Measurements from ENCODE around the gene TTL.
"Not testable (repeated sequence)": the region's sequence is repeated elsewhere in the genome, so short reads cannot be mapped to it uniquely, and the experiment has no call there.

TTL gene

DNA sequence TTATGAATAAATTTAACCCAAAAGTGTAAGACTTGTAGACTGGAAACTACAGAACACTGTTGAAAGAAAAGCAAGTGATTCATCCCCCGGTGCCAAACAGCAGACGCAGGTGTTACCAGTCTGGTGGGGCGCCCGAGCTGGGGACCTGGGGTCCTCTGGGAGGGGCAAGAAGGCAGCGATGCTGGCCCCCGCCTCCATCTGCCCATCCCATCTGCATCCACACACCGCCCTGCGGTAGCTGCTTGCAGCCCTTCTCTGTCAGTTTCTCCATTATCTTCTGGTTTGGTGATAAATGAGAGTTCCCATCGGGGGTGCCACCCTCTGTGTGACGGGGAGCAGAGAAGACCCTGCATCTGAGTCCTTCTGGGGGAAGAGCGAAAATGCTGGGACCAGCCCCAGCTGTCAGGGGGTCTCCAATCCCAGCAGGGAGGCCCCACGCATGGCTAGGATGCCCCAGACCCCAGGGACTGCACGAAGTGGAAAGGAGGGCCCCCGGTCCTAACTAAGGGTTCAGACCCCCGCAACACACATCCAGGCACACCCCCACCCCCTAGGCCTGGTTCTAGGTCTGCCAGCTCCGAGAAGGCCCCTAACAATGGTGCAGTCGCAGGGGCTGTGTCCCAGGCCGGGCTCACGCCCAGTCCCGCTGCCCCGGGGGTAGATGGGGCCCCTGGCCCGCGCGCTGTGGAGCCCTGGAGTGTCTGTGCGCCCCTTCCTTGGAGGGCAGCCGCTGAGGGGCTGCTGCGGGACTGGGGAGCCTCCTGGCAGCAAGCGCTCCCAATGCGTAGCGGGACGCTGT lies 47.8 kb upstream of the TTL start:
- Histone ChIP-seq H3K9me3 (ENCODE audit: control insufficient read depth, insufficient read depth, low read length) (no peaks in the 10 kb centered on the region), H3K4me3 (ENCODE audit: low read length) (no peak overlapping the region), H3K79me2 (ENCODE audit: control insufficient read depth, low read length) (peaks cover 8% of the 10 kb centered on the region), H3K27me3 (ENCODE audit: control insufficient read depth, low read length) (peaks cover 4% of the 10 kb centered on the region; the same call in 1 of the 2 replicates), H3K4me1 (ENCODE audit: control insufficient read depth, low read length) (no peaks in the 10 kb centered on the region), H3K4me2 (ENCODE audit: low read length) (no peak overlapping the region), H3F3A (ENCODE audit: control insufficient read depth, insufficient read depth) (no peaks in the 10 kb centered on the region), H3K36me3 (ENCODE audit: control insufficient read depth, low read length) (no peaks in the 10 kb centered on the region), H3K9me2 (replicated peaks; ENCODE audit: control insufficient read depth, low read length) (no peaks in the 10 kb centered on the region), H4K20me1 (ENCODE audit: control insufficient read depth, insufficient read depth, low read depth, low read length) (no peaks in the 10 kb centered on the region), H3K27ac (ENCODE audit: low read depth, low read length) (no peak overlapping the region)
- TF ChIP-seq EZH2phosphoT487 (IDR thresholded peaks at IDR 0.05; ENCODE audit: borderline replicate concordance, low read length): no peak
- TF ChIP-seq, protein P1, sequence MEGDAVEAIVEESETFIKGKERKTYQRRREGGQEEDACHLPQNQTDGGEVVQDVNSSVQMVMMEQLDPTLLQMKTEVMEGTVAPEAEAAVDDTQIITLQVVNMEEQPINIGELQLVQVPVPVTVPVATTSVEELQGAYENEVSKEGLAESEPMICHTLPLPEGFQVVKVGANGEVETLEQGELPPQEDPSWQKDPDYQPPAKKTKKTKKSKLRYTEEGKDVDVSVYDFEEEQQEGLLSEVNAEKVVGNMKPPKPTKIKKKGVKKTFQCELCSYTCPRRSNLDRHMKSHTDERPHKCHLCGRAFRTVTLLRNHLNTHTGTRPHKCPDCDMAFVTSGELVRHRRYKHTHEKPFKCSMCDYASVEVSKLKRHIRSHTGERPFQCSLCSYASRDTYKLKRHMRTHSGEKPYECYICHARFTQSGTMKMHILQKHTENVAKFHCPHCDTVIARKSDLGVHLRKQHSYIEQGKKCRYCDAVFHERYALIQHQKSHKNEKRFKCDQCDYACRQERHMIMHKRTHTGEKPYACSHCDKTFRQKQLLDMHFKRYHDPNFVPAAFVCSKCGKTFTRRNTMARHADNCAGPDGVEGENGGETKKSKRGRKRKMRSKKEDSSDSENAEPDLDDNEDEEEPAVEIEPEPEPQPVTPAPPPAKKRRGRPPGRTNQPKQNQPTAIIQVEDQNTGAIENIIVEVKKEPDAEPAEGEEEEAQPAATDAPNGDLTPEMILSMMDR (IDR thresholded peaks at IDR 0.05; ENCODE audit: low read depth, low read length, poor library complexity, severe bottlenecking): no peak

DNA sequence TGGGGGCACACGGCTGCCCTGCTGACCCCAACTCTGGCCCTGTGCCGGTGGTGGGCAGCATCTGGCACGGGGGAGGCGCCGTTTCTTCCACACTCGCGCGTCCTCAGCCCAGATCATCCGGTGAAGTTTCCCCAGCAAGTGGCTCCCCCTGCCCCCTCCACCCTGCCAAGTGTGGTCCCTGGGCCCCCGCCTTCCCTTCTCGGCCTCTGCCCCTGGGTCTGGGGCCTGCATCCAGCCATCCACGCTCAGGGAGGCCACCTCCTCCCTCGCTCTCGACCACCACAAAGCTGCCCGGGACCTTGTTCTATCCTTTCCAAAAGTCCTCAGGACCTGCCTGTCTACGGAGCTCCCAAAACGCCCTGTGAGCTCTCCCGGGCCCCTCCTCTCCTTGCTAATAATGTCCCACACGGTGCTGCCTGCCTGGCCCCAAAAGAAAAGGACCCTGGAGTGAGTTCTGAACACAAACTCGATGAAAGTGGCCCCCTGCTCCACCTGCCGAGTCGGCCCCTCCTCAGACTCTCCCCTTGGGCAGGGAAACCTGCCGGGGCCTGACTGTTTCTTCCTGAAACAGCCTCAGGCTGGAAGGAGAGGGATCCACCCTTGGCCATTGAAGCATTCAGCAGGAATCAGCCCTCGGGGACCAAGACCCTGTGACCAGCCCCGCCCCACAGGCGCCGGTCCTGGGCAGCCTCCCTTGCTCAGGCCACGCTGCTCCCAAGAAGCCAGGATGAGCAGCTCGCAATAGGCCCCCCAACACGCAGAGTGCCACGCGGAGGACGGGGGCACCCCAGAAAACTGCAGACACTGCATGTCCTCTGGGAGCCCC lies 46.9 kb upstream of the TTL start:
- H3K9me3 ChIP-seq (ENCODE audit: control insufficient read depth, insufficient read depth, low read length); H3K79me2 ChIP-seq (ENCODE audit: control insufficient read depth, low read length); H3K4me1 ChIP-seq (ENCODE audit: control insufficient read depth, low read length); H3F3A ChIP-seq (ENCODE audit: control insufficient read depth, insufficient read depth); H3K4me2 ChIP-seq (ENCODE audit: low read length); H4K20me1 ChIP-seq (ENCODE audit: control insufficient read depth, insufficient read depth, low read depth, low read length); H3K27me3 ChIP-seq (ENCODE audit: control insufficient read depth, low read length); H3K9me2 ChIP-seq (replicated peaks; ENCODE audit: control insufficient read depth, low read length); H3K36me3 ChIP-seq (ENCODE audit: control insufficient read depth, low read length); H3K4me3 ChIP-seq (ENCODE audit: low read length); H3K27ac ChIP-seq (ENCODE audit: low read depth, low read length): not testable (repeated sequence)

DNA sequence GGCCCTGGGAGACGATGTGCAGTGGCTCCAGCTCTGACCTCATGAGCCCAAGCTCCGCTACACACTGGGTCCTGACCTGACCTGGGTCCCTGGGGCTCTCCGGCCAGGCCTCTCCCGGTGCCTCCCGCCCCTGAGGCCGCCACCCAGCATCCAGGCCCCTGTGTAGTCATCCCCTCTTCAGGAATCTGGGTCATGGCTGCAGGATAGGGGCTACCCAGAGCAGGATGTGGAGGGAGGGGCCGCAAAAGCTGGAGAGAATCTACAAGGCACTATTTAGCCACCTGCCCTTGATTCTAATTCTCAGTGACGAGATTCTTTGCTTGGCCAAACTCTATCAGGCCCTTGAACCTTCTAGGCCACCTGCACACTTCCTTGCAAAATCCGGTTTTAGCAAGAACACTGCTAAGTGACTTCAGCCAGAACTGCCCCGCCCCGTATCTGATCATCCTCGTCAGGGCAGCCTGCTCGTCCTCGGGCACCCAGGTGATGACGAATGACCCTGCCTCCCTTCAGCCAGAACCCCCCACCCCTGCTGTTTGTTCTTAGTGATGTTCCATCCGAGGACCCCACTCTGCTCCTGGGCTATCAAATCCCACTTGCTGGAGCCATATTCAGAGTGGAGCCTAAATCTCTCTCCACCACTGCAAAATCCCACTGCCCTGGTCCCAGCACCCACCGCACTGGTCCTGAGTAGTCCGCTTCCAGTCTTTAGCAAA lies 46.1 kb upstream of the TTL start:
- H3F3A ChIP-seq (ENCODE audit: control insufficient read depth, insufficient read depth); H3K9me3 ChIP-seq (ENCODE audit: control insufficient read depth, insufficient read depth, low read length); H3K36me3 ChIP-seq (ENCODE audit: control insufficient read depth, low read length); H3K4me3 ChIP-seq (ENCODE audit: low read length); H3K27ac ChIP-seq (ENCODE audit: low read depth, low read length); H3K79me2 ChIP-seq (ENCODE audit: control insufficient read depth, low read length); H3K4me1 ChIP-seq (ENCODE audit: control insufficient read depth, low read length); H3K9me2 ChIP-seq (replicated peaks; ENCODE audit: control insufficient read depth, low read length); H3K4me2 ChIP-seq (ENCODE audit: low read length); H3K27me3 ChIP-seq (ENCODE audit: control insufficient read depth, low read length); H4K20me1 ChIP-seq (ENCODE audit: control insufficient read depth, insufficient read depth, low read depth, low read length): not testable (repeated sequence)

DNA sequence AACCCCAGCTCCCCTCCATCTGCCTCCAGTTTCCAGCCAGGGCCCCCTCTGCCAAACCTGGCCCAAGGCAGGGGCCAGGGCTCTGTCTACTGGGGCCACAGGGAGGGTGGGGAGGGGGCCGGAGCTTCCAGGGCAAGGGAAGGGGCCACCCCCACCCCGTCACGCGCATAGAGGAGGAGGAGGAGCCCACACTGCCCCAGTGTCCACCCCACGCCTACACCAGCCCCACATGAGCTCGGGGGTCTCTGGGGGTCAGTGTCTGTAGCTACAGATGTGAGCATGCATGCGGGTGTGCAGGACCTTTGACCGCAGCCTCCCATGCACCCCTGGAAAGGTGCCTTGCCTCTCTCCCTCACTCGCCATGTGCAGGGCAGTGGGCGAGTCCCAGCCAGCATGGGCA lies 45.0 kb upstream of the TTL start:
- H3F3A ChIP-seq (ENCODE audit: control insufficient read depth, insufficient read depth); H4K20me1 ChIP-seq (ENCODE audit: control insufficient read depth, insufficient read depth, low read depth, low read length); H3K4me3 ChIP-seq (ENCODE audit: low read length): not testable (repeated sequence)

DNA sequence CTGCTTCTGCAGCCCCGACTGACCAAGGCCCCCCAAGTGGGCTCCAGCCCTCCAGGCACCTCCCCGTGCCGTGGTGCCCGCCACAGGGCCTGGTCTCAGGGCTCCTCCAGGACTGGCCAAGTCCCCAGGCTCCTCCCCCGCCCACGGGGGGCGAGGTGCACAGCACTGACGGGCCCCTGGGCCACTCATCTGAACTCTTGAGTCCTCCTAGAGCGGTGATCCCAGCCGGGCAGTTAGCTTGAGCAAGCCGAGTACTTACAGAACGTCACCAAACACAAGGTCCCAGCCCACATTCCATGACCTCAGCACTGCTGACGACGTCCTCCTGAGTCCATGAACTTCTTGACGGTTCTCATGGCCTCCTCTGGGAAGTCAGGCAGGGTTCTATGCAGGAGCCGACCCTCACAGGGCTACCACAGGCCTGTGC lies 44.5 kb upstream of the TTL start:
- not testable (repeated sequence) for H3K27ac ChIP-seq (ENCODE audit: low read depth, low read length); H3F3A ChIP-seq (ENCODE audit: control insufficient read depth, insufficient read depth); H3K27me3 ChIP-seq (ENCODE audit: control insufficient read depth, low read length); H3K36me3 ChIP-seq (ENCODE audit: control insufficient read depth, low read length); H3K79me2 ChIP-seq (ENCODE audit: control insufficient read depth, low read length); H3K9me3 ChIP-seq (ENCODE audit: control insufficient read depth, insufficient read depth, low read length); H4K20me1 ChIP-seq (ENCODE audit: control insufficient read depth, insufficient read depth, low read depth, low read length); H3K4me2 ChIP-seq (ENCODE audit: low read length); H3K9me2 ChIP-seq (replicated peaks; ENCODE audit: control insufficient read depth, low read length); H3K4me3 ChIP-seq (ENCODE audit: low read length); H3K4me1 ChIP-seq (ENCODE audit: control insufficient read depth, low read length)

More for the DNA sequence above, 45.0 kb upstream of the TTL start:
- H3K4me2 ChIP-seq (ENCODE audit: low read length); H3K9me3 ChIP-seq (ENCODE audit: control insufficient read depth, insufficient read depth, low read length); H3K27me3 ChIP-seq (ENCODE audit: control insufficient read depth, low read length); H3K36me3 ChIP-seq (ENCODE audit: control insufficient read depth, low read length); H3K79me2 ChIP-seq (ENCODE audit: control insufficient read depth, low read length); H3K9me2 ChIP-seq (replicated peaks; ENCODE audit: control insufficient read depth, low read length); H3K4me1 ChIP-seq (ENCODE audit: control insufficient read depth, low read length); H3K27ac ChIP-seq (ENCODE audit: low read depth, low read length): not testable (repeated sequence)

DNA sequence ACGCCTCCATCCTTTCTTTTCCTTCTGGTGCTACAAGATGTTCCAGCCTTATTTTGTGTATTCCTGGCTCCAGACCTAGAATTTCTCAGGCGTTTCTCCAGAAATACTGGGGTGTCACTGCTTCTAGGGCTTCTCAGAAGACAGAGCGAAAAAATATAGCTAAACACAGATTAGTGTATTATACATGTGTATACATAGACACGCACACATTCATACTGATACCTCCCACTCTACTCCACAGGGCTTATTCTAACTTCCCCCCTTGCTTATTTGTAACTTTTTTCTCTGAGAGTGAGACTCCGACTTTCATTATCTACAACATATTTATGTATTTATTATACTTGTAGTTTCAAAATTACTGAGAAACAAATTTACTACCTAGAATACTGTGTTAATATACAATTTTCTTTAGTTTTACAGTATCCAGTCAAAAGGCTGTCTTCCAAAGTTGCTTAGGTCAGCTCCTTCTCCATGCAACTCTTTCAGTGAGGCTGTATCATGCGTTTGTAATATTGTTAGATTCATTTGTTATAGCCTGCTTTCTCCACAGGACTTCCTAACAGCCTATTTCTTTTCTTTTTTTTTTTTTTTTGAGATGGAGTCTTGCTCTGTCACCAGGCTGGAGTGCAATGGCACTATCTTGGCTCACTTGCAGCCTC lies 43.2 kb upstream of the TTL start:
- not testable (repeated sequence) for H3K27ac ChIP-seq (ENCODE audit: low read depth, low read length); H3K4me2 ChIP-seq (ENCODE audit: low read length); H3K4me3 ChIP-seq (ENCODE audit: low read length); H3K9me2 ChIP-seq (replicated peaks; ENCODE audit: control insufficient read depth, low read length); H4K20me1 ChIP-seq (ENCODE audit: control insufficient read depth, insufficient read depth, low read depth, low read length); H3K9me3 ChIP-seq (ENCODE audit: control insufficient read depth, insufficient read depth, low read length); H3K27me3 ChIP-seq (ENCODE audit: control insufficient read depth, low read length); H3F3A ChIP-seq (ENCODE audit: control insufficient read depth, insufficient read depth); H3K36me3 ChIP-seq (ENCODE audit: control insufficient read depth, low read length); H3K79me2 ChIP-seq (ENCODE audit: control insufficient read depth, low read length); H3K4me1 ChIP-seq (ENCODE audit: control insufficient read depth, low read length)

Data from DOHH2 (cell line).